Spleen (tissue), 7 donors: ENCODE data around the gene PHKB.

Experiments
- POLR2A ChIP-seq, 3 donors: fragments of 450-650 bp; IDR thresholded peaks; one replicate each; pipeline ENCODE4 v1.5.1; 2017; ENCODE audit warnings: antibody characterized with exemption in 3 of 3, mild to moderate bottlenecking in 1 of 3
- POLR2AphosphoS5 ChIP-seq, 3 donors: sonication (generic); formaldehyde crosslinking; IDR thresholded peaks; one replicate each; pipeline ENCODE4 v1.5.1; 2017; ENCODE audit warnings: antibody characterized with exemption in 3 of 3
- TF ChIP-seq, protein P1 (sequence below), 11 experiments: fragments of 200-600 bp in 7 of 11; fragments of 450-650 bp in 4 of 11; sonication (generic) in 4 of 11; IDR thresholded peaks in 8 of 11; conservative IDR thresholded peaks in 3 of 11; 1 replicate in 7 of 11; 2 replicates in 4 of 11; pipeline versions ENCODE4 v1.4.0 to v1.8.0; 2016 to 2021; ENCODE audit warnings: antibody characterized with exemption in 11 of 11, inconsistent platforms in 4 of 11, mild to moderate bottlenecking in 1 of 11
- donor health status: DM: no; HTN: no; CAD: no; lungs with moderate emphysema.
- donor health status: DM: no; HTN: no; CAD: no.
- donor health status: DM: no; HTN: no; CAD: no.

DNA sequence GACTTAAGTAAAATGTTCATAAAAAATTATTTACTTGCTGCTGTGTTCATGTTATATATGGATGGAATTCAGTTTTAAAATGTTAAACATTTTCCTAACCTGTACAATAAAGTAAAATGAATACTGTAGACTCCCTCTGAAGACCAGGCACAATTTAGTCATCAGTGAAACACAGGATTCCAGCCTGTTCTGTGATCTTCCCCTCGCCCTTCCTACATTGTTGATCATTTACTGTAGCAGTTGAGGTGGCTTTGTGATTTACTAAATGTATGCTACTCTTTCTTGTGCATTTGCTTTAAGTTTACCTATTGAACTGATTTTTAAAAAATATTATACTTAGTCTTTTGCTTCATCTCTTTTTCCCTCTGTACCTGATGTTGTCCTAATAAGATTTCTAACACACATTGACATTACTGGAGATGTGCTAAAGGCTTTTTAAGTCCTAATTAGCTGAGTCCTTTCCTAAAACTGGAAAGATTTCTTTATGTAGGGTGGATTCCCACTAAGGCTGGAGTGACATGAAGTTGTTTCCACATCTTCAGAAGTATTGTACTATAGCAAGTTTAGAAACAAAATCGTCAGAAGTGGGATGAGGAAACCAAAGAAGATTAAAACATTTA is 38.1 kb downstream of the PHKB start:
- TF ChIP-seq, protein P1, sequence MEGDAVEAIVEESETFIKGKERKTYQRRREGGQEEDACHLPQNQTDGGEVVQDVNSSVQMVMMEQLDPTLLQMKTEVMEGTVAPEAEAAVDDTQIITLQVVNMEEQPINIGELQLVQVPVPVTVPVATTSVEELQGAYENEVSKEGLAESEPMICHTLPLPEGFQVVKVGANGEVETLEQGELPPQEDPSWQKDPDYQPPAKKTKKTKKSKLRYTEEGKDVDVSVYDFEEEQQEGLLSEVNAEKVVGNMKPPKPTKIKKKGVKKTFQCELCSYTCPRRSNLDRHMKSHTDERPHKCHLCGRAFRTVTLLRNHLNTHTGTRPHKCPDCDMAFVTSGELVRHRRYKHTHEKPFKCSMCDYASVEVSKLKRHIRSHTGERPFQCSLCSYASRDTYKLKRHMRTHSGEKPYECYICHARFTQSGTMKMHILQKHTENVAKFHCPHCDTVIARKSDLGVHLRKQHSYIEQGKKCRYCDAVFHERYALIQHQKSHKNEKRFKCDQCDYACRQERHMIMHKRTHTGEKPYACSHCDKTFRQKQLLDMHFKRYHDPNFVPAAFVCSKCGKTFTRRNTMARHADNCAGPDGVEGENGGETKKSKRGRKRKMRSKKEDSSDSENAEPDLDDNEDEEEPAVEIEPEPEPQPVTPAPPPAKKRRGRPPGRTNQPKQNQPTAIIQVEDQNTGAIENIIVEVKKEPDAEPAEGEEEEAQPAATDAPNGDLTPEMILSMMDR (IDR thresholded peaks at IDR 0.05 in 8 of 11, conservative IDR thresholded peaks at IDR 0.05 in 3 of 11), result no peak
- TF ChIP-seq POLR2A (IDR thresholded peaks at IDR 0.05), result no peak
- TF ChIP-seq POLR2AphosphoS5 (IDR thresholded peaks at IDR 0.05), result no peak
